ENCODE data around the gene SLC34A3.
"Not testable (repeated sequence)": the region's sequence is repeated elsewhere in the genome, so short reads cannot be mapped to it uniquely, and the experiment has no call there.

The SLC34A3 gene

DNA sequence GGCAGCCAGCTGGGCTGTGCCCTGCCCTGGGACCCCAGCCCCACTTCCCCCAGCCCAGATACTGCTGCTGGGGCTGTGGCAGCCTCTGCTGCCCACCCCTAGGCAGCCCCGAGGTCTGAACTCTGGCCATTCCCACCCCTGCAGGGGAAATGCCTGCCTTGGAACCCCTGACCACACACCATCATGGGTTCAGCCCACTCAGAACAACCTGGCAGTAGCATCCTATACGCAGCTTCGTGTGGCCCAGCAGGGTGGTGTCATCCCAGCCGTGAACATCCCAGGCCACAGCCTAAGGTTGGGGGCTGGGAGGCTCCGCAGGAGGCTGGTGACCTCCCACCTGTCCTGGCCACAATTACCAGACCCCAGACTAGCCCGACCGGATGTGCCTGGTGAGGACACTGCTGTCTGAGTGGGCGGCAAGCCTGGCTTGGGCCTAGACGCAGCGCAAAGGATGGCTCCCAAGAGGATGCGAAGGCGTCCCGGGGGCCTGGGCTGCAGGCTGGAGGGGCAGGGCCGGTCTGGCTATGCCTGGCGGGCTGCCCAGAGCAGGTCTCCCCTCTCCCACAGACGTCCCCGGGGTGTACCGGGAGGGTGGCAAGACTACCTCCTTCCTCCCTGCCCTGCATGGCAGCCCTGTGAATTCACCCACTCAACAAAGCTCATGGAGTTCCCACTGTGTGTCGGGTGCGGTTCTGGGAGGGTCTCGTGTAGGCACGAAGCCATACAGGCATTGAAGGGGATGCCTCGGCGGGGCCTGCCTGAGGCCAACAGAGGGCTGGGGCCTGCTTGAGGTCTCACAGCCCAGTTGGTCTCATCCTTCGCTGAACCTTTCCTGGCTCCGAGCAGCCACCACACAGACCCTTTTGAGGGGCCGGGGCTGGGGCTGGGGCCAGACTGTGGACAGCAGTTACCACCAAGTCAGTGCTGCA, 1.5 kb upstream of the SLC34A3 start:
- DNase-seq = no peak

DNA sequence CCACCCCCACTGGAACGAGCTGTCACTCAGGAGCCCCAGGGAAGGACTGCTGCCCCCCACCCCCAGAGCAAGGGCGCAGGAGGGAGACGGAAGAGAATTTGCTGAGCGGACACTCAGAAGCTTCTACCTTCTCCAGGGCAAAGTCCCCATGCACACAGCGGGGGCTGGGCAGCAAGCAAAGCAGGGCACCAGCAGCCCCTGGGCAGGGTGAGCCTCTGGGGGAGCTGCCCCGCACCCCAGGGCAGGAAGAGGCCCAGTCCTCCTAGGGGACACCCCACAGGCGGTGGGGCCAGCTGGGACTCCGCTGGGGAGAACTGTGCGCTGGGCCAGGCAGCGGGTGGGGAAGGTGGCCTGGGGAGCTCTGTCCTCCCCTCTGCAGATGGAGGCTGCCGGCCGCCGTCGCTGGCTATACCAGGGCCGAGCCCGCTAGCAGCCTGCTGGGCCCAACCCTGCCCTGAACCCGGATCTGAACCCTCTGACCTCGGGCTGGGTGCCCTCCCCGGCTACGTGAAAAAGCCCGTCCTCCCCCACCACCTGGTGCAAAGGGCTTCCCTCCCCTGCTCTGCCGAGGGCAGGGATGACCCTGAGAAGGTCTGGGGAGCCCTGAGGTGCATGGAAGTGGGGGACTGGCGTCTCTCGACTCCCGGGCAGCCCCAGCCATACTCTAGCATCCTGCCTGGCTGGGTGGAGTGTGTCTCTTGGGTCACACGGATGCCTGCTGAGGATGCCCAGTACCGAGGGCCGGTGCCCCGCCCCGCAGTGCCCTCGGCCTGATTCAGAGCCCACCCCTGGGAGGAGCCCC, 597 bp upstream of the SLC34A3 start:
- DNase-seq = no peak

DNA sequence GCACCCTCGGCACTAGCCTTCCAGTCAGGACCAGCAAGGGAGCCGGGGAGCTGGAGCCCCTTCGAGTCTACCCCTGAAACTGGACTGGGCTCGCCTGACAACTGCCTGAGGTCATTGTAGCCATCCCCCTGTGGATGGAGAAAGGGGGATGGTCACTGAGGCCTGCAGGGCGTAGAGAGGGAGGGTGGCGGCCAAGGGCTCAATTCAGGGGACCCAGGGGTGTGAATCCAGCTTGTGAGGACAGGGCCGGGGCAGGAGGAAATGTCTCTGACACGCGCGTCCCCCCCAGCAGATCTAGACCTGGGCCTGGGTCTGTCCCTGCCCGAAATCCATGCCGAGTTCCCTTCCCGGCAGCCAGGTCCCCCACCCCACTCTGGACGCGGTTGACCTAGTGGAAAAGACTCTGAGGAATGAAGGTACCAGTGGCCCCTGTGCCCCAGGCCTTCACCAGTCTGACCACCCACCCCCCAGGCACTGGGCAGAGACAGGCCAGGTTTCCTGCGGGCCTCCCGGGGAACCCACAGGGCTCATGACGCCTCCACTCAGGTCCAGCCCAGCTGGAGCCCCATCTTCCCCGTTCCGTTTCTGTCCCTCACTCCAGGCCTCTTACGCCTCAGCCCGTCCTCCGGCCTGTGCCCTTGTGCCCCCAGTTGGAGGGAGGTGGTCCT, 805 bp downstream of the SLC34A3 start:
- no peak for DNase-seq

DNA sequence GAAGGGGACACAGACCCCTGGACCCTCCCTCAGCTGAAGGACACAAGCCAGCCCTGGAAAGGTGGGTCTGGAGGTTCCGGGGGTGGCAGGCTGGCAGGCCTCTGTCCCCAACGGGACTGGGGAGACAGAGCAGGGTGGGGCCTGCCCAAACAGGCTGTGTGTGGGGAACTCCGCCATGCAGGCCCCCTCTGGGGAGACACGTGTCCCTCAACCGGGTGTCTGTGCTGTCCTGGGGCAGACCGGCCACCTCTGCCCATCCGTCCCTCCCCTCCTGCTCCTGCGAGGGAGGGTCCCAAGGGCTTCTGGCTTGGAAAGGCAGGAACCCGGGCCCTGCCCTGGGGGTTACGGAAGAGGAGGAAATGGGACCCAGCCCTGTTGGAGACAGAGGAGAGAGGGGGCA, 1.4 kb downstream of the SLC34A3 start:
- DNase-seq = no peak

DNA sequence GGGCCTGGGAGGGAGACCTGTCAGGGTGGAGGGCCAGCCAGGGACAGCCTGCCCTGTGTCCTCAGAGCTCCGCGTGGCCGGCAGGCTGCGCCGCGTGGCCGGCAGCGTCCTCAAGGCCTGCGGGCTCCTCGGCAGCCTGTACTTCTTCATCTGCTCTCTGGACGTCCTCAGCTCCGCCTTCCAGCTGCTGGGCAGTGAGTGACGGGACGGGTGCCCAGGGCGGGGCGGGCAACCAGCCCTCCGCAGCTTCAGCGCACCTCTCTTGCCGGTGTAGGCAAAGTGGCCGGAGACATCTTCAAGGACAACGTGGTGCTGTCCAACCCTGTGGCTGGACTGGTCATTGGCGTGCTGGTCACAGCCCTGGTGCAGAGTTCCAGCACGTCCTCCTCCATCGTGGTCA, 1.8 kb downstream of the SLC34A3 start:
- no peak for DNase-seq

DNA sequence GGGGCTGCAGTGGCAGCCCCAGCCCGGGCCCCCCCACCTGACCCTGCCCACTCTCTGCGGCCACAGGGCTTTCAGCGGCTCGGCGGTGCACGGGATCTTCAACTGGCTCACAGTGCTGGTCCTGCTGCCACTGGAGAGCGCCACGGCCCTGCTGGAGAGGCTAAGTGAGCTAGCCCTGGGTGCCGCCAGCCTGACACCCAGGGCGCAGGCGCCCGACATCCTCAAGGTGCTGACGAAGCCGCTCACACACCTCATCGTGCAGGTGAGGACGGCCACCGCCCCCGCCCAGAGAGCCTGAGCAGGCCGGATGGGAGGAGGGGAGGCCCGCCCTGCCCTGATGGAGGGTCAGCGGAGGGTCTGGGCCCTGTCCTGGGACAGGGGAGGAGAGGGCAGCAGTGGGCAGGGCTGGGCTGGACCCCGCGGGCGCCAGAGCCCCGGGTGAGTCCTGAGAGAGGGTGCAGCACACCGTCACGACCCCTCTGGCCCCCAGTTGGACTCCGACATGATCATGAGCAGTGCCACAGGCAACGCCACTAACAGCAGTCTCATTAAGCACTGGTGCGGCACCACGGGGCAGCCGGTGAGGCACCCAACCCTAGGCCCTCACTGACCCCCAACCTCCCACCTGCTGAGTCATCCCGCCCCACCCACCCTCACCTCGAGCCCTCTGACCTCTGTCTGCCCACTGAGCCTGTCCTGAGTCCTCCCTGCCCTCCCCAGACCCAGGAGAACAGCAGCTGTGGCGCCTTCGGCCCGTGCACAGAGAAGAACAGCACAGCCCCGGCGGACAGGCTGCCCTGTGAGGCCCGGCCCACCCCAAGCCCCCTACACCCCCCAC, 2.7 kb downstream of the SLC34A3 start:
- DNase-seq = no peak

DNA sequence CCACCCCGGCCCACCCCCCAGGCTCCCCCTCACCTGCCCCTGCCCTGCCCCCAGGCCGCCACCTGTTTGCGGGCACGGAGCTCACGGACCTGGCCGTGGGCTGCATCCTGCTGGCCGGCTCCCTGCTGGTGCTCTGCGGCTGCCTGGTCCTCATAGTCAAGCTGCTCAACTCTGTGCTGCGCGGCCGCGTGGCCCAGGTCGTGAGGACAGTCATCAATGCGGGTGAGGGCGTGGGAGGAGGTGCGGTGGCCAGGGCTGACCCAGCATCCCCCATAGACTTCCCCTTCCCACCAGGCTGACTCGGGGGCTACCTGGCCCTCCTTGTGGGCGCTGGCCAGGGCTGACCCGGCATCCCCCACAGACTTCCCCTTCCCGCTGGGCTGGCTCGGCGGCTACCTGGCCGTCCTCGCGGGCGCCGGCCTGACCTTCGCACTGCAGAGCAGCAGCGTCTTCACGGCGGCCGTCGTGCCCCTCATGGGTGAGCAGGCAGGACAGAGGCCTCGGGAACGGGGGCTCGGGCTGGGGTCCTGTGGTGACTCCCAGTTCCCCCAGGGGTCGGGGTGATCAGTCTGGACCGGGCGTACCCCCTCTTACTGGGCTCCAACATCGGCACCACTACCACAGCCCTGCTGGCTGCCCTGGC, 3.5 kb downstream of the SLC34A3 start:
- DNase-seq = no peak

DNA sequence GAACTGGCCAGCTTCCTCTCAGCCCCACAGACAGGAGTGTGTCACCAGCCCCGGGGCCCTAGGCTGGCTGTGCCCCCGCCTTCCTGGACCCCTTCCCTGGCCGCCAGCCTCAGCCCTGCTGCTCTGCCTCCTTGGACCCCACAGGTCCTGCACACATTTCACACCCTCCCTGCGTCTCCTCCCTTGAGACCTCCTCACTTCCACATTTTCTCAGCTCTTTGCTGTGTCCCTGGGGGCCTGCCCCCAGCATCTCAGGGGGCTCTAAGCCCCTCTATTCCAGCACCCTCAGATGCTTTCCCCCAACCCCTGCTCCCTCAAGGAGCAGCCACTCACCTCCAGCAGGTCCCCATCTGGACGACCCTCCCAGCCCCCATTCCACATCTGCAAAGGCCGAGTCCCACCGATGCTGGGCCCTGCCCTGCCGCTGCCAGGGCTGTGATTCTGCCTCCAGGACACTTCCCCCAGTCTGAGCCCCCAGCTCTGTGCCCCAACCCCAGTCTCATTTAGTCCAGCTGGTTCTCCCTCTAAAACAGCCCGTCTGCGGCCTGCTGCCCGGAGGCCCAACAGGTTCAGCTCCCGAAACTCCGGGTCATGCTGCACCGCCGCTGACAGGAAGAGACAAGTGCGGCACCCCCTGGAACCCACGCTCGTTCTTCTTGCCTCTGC, 4.2 kb downstream of the SLC34A3 start:
- no peak for DNase-seq

DNA sequence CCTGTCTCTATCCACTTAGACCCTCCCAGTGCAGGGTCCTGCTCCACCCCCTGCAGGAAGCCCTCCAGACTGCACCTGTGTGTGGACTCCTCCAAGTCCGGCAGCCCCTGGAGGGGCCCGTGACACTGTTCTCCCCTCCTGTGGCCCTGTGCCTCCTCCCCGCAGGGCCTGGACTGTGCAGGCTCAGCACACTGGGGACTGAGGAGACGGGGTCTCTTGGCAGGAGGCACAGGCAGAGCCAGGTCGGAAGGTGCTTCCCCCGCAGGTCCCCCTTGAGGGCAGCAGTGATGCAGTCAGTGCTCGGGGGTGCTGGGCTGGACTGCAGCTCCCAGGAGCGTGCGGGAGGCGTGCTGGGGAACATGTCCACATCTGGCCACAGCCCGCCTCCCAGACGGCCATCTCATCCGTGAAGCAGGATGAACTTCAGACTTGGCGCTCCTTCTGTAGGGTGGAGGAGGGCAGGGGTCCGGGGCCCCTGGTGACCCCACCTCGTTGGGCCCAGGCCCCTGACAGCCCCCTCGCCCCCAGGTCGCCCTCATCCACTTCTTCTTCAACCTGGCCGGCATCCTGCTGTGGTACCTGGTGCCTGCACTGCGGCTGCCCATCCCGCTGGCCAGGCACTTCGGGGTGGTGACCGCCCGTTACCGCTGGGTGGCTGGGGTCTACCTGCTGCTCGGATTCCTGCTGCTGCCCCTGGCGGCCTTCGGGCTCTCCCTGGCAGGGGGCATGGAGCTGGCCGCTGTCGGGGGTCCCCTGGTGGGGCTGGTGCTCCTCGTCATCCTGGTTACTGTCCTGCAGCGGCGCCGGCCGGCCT, 4.9 kb downstream of the SLC34A3 start:
- DNase-seq = no peak

DNA sequence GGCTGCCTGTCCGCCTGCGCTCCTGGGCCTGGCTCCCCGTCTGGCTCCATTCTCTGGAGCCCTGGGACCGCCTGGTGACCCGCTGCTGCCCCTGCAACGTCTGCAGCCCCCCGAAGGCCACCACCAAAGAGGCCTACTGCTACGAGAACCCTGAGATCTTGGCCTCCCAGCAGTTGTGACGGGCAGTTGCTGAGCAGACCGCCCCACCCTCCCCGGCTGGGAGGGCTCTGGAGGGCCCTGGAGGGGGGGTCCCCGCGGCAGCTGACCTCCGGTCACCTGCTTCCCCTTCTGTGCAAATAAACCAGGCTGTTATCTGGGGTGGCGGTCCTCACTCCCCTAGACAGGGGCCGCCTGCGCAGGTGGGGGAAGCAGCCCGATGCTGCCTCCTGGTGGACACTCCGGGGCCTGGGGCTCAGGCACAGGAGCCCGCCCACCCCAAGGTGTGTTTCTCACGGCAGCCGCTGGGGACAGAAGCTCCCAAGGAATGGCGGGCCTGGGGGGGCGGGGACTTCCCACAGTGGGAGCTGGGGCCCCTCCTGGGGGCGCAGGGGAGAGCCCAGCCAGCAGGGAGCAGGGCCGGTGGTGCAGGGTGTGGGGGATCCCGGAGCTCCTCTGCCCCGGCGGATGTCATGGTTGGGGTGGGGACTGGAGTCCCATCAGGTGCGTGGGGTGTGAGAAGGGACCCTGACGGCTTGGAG, 5.7 kb downstream of the SLC34A3 start:
- peak; percentile 71 for DNase-seq

DNA sequence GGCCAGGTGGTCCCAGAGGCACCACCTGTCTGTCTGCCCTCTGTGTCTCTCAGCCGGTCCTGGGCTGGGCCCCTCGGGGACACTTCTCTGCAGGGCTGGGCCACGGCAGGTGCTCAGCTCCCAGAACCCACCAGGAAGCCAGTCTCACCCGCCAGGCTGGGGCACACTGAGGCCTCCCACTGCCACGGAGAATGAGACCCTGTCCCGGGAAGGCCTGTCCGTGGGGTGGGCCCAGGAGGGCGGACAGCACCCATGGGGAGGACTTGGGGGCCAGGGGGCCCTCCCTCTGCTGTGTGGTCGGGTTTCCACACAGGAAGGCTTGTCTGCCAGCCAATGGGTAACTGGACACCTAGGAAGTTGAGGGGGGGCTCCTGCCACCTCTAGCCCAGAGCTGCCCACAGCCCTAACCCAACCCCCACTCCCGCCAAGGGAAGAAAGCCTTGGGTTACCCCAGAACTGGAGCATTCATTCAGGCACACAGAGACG, 6.3 kb downstream of the SLC34A3 start:
- no peak for DNase-seq

DNA sequence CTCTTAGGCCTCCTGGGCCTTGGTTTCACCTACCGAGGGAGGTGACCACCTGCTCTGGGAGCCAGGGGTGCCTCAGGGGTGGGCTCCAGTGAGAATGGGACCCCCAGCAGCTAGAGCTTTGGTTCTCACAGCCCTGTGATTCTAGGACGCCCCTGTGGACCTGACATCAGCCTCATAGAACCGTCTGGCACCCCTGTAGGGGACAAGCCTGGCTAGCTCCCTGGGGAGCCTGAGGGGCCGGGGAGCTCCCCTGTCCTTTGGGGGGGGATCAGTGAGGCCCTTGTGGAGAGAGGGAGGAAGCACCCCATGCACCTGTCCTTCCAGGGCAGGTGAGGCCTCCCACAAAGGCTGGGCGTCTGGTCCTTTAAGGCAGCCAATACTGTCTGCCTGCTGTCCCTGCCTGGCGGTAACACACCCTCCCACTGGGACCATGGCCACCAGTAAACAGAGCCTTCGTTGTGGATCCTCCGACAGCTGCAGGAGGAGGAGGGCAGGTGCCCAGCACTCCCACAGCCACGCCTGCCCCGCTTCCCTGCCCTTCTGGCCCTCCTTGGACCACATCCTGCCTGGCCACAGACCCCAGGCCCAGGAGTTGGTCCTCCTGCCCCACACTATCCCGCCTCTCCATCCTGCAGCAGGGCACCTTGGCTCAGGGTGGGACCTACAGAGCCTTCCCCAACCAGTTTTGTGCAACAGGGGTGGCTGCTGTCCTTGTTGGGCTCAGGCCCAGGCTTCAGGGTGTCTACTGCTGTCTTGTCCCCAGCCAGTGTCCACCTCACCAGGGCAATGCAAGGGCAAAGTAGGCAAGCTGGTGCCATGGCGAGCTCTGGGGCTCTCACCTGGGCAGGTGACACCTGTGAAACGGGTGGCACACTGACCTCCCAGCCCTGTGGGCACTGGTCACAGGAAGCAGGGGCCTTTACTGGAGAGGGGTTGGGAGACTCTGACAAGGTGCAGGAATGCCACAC, 7.3 kb downstream of the SLC34A3 start:
- DNase-seq = no peak

DNA sequence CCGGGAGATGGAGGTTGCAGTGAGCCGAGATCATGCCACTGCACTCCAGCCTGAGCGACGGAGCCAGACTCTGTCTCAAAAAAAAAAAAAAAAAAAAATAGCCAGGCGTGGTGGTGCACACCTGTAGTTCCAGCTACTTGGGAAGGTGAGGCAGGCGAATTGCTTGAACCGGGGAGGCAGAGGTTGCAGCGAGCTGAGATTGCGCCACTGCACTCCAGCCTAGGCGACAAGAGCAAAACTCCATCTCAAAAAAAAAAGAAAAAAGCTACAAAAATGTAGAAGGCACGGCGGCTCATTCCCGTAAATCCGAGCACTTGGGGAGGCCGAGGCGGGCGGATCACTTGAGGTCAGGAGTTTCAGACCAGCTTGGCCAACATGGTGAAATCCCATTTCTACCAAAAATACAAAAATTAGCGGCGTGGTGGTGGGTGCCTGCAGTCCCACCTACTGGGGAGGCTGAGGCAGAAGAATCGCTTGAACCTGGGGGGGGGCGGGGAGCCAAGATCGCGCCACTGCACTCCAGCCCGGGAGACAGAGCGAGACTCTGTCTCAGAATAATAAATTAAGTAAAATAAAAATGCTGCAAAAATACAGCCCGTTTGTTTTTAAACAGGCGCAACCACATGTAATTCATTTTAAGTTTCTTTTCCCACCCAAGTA, 9.0 kb downstream of the SLC34A3 start:
- DNase-seq = not testable (repeated sequence)

DNA sequence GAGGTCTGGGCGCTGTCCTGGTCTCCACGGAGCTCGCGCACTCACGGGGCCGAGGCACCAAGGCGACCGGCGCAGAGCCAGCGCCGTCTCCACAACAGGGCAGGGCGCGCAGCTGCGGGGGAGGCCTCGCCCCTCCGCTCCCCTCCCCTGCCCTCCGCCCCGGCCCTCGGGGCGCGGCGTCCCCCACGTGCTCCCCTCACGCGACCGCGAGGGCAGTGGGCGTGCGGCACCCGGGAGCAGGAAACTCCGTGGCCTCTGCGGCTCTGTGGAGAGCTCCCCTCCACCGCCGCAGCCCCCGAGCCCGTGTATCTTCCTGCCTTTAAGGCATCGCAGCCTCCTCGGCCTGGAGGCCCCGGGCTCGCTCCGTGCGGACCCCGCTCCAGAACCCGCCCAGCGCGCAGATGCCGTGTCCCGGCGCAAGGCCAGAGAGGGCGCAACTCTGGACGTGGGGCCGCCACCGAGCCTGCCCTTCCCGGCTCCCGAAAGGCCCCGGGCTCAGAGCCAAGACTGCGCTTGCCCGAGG, 9.7 kb downstream of the SLC34A3 start:
- peak; percentile 67 for DNase-seq

DNA sequence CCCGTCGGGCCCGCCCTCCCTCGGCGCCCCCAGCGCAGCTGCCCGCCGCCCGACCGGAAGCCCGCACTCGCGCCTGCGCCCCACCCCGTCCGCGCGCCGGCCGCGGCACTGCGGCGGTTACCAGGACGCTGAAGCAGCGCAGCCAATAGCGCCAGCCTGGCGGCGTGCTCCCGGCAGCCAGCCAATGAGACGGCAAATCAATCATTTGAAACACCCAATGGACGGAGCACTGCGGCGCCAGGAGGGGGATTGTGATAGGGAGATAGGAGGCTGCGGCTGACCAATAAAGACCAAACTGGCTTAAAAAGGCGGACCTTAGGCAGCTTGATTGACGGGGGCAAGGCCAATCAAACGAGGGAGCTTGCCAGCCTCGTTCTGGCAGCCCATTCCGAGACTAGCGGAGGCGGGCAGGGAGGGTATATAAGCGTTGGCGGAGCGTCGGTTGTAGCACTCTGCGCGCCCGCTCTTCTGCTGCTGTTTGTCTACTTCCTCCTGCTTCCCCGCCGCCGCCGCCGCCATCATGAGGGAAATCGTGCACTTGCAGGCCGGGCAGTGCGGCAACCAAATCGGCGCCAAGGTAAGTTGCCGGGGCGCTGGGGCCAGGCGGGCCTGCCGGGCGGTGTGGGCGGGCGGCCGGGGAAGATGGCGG, 10.3 kb downstream of the SLC34A3 start, which contains the start of gene TUBB4B:
Gene TUBB4B (plus strand): TSS at position 447 of the 649 bp plus-strand sequence. CDS start 74 bp downstream, at position 521.
- peak; percentile 100 for DNase-seq

DNA sequence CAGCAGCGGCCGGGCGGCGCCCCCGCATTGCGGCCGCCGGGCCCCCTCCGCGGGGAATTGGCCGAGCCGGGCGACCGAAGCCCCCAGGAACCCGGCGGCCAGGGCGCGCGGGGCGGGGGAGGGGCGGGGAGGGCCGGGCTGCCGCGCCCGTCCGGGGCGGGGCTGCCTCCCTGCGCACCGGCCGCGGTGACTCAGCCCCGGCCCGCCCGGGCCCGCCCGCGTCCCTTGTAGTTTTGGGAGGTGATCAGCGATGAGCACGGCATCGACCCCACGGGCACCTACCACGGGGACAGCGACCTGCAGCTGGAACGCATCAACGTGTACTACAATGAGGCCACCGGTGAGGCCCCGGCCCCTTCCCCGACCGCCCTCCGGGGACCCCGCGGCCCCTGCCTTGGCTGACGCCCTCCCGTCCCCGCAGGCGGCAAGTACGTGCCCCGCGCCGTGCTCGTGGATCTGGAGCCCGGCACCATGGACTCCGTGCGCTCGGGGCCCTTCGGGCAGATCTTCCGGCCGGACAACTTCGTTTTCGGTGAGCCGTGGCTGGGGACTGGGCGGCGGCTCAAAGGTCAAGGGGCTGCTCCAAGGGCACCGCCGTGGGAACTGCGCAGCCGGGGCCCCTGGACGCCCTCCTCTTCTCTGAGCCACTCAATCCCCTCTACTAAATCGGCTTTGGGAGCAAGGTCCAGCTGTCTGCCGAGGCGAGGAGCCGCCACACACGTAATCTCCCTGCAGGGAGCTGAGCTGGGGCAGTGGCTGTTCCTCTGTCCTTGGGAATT, 11.0 kb downstream of the SLC34A3 start:
- peak; percentile 62 for DNase-seq

Measured in fibroblast of skin of back (primary cell).